Forelimb muscle (tissue), 1 donor: Measurements from ENCODE around the gene EVL. TPM values are rescaled to one million over a fixed set of nuclear protein-coding genes. Genes with fewer than 3 reads are reported as not detected.

ENCODE experiments used
- DNase-seq: peaks from one replicate; pipeline ENCODE4 v3.0.0-alpha.2; 2013; ENCODE audit warnings: low read depth
- polyA plus RNA-seq: library from polyadenylated mRNA; unstranded; fragments of 120-200 nt; gene quantifications from one replicate; pipeline ENCODE4 v1.2.1, GENCODE V29; 2013; ENCODE audit not compliant: insufficient read length

The EVL gene
- polyA plus RNA-seq, 1 donor = 59.9 TPM

DNA sequence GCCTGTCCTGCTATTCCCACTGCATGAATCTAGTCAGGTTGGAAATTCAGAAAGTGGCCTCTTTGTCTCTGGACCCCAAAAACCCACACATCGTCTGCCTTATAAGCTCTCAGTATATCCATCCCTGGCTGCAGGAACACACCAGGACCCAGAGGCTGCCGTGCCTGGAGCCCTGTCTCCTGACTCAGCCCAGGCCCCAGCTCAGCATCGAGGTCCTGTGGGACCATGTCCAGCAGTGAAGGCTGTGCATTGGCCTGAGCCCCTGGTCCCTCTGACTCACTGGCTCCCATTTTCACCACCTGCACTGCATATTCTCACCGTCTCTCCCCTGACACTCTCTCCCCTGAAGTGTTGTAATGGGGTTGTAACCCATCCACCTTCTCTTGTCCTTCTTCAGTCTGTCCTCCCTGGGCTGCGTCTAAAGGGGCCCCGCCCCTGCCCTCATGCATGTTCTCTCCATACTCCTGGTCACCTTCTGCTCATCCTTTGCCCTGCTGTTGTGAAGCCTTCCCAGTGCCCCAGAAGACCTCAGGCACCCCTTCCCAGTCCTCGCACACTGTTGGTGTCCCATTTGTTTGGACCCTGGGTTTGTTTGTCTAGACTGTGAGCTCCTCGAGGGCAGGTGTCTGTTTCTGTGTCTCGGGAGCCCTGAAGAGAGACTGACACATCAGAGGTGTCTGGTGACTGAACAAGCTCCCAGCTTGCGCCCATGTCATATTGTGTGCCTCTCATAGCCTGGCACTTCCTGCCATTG, 43.8 kb downstream of the EVL start:
- no peak for DNase-seq

DNA sequence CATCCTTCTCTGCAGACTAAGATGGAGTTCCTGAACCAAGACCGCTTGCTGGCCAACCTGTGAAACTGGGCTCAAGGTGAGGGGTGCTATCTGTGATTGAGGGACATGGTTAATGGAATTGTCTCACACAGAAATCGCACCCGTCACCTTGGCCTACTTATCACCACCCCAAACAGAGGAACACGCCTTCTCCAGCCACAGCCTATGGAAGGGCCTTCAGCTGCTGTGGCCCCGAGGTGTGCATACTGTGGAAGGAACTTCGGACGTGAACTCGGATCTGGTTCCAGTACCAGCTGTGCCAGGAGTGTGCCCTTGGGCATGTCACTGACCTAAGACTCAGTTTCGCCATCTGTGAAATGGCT, 44.4 kb downstream of the EVL start:
- DNase-seq = no peak

- no peak for DNase-seq
Observed at GRCh38 chr14:100110816-100111215, 45.6 kb downstream of the EVL start.

DNA sequence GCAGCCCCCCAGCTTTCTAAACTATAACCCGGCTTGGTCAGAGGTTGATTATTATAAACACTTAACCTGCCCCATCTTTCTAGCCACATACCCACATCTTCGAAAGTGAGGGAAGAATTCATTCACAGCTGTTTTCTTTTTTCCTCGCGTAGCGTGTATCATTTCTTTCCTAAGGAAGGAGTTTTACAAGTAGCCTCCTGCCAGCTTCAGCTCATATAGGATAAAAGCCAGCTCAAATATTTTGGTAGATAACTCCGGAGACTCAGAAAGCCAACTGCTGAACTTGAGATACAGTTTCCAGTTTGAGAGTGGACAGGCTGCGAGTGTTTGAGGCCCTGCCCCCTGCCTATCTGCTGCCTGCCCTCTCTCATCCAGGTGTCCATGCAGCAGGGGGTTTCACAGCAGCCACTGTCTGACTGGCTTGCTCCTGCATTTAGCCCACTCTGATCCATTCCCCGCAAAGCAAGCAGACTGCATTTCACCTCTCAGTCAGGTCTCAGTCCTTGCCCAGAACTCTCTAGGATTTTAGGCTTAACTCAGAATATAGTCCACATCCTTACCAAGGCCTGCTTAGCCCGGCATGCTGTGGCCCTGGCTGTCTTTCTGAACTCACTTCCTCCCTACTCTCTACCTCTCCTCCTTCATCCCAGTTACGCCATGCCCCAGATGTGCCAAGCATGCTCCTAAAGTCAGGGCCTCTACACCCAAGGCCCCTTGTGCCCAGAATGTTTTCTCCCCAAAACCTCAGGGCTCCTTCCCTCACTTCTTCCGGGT, 46.9 kb downstream of the EVL start:
- DNase-seq = no peak

DNA sequence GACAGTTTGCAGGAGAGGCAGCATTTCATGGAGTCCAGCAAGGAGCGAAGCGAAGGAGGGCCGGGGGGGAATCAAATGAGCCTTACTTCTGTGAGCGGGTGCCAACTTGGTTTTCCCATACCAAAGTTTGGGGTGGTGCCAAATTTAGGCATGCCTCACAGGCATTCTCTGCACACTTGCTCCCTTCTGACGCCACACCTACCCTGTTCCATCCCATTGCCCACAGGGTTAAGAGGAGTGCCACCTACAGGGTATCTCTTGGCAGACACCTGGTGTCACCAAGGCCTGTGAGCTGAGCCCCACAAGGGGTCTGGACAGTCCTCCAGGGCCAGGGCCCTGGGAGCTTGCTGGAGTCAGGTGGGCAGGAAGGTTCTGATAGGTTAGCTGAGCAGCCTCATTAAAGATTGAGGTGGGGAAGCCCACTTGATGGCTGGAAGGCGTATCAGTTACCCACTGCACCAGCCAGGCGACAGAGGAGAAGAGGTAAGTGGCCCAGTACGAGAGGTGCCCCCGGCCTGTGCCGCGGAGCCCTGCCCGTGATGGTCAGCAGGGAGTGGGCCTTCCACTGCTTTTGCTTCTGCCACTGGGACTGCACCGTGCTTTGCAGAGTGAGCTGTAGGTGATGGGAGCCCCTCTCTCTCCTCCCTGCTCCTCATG, 49.0 kb downstream of the EVL start:
- DNase-seq = no peak

DNA sequence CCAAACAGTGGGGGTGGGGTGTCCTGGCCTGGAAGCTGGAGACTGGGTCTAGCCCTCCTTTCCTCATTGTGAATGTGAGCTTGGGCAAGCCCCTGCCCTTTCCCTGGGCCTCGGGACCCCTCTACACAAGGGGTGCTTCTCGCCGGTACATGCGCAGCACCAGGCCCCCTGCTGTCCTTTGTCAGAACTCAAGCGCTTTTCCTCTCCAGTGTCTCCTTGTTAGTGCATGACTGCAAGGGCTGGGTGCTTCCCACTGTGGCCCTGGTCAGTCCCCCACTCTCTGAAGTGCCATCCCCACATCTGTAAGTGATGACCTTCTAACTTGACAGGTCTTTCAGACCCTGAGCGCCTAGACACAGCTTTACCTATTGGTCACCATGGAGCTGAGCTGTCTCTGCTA, 50.0 kb downstream of the EVL start:
- no peak for DNase-seq

DNA sequence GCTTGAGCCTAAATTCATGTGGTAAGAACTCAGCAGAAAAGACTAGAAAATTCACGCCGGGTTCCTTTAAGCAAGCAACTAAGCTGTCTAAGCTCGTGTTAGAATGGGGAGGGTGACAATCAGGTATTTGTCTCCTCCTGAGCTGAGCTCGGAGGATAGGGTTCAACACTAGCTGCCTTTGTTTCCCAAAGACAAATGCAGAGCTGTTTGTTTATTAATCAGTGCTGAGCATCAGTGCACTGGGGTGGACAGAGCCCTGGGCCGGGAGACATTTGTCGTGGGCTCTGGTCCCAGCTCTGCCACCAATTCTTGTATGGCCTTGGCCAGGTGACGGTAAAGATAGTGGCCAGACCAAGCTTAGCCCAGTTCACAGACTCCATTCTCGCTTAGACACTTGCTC, 50.5 kb downstream of the EVL start:
- no peak for DNase-seq

DNA sequence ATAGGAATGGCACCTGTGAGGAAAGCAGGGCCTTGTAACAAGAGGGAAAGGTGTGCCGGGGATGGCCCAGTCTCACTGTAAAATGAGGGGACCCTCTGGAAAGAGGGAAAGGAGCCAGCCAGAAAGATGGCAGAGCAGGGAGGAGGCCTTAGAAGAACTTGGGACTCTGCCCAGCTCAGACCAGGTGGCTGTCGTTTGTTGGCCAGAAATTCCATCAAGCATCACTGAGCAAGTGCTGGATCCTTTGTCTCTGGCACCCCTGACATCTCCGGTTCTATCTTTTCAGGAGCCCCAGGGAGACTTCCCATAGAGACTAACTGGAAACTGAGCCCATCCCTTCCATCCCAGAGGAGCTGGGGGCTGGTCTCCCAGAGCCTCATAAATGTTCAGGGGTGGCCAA, 50.9 kb downstream of the EVL start:
- DNase-seq = no peak

GRCh38 chr14:100117026-100117425, 51.8 kb downstream of the EVL start:
- no peak for DNase-seq

DNA sequence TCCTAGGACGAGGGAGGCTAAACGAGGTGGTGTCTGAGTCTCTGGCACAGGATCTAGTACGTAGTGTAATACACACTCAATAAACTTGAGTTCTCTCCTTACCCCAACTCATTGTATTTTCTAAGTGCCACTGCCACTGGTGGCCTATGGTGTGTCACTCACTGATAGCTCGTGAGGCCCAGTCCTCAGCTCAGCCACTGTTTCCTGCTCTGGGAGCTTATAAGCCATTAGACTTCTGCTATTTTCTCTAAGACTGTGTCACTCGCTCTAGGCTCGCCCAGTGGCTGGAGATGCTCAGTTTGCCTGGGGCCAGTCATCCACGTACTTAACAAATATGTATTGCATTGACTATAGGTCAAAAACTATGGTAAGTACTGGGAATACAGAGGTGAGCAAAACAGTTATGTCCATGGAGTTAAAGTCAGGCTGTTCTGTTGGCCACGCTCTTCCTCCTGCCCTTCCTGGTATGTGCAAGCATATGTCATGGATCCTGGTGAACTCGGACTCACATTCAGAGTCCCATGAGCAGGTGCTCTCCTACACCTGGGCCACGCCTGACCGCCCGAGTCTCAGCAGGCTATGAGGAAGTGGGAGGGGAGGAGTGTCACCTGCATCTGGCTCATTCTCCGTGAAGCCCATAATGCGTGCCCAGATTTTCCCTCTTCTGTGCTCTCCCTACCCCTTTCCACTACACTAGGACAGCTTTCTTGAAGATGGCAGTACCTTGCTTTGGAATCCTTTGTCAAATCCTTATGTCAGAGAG, 52.6 kb downstream of the EVL start:
- DNase-seq = no peak

DNA sequence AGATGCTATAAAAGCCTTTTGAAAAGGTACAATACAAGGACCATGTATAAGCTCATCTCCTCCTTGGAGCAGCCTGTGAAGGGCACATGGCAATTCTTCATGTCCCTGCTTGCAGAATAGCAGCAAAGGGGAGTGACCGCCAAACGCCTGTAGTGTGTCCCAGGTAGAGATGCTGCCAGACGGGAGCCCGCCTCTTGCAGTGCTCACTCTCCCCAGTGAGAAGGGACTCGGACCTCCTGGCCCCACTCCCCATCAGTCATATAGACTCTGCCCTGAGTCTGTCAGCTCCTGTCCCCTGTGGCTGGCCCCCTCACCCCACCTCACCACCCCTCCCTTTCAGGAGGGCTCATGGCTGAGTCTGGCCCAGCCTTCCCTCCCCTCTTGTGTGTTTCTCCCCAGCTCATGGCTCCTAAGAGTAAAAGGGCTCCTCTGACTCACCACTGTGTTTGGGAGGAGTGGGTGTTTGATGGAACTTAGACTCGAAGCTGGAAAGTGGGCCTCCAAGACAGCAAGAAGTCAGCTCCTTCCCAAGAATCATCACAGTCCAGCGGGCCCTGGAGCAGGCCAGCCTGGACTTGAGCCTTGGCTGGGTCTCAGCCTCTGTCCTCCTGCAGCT, 53.3 kb downstream of the EVL start:
- no peak for DNase-seq

DNA sequence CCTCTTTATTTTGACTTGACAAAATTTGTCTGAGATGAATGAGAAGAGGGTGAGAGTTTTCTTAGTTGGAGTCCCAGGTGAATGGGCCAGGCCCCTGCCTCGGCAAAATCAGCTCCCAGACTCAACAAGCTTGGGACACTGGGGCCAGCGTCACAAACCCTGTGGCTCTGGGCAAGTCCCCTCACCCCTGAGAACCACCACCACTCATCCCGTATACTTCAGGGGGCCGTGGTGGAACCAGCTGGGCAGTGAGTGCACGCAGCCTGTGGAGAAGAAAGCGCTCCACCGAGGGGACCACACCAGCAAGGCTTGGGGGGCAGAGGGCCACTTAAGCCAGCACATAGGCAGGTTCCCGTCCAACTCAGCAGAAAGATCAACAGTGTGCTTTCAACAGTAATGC, 54.0 kb downstream of the EVL start:
- no peak for DNase-seq

GRCh38 chr14:100120522-100121269, 55.5 kb downstream of the EVL start:
- no peak for DNase-seq

- no peak for DNase-seq
Observed at GRCh38 chr14:100121643-100122480, 56.6 kb downstream of the EVL start.

GRCh38 chr14:100122481-100123223, 57.4 kb downstream of the EVL start:
- DNase-seq = no peak

DNA sequence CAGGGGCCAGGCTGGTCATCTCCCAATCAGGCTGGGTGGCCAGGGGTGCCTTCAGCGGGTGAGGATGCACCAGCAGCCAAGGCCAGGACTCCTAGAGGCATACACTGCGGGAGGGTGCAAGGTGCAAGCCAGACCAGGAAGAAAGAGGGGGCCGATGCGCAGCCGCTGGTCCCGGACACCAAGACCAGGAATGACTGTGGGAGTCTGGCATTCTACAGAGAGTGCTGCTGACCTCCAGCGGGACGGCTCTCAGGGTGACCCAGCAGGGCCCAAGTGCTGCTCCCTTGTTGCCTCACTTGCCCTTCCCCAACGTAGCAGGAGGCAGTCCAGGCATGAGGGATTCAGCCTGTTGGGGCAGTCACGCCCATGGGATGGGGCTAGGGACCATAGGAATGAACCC, 58.4 kb downstream of the EVL start:
- no peak for DNase-seq

DNA sequence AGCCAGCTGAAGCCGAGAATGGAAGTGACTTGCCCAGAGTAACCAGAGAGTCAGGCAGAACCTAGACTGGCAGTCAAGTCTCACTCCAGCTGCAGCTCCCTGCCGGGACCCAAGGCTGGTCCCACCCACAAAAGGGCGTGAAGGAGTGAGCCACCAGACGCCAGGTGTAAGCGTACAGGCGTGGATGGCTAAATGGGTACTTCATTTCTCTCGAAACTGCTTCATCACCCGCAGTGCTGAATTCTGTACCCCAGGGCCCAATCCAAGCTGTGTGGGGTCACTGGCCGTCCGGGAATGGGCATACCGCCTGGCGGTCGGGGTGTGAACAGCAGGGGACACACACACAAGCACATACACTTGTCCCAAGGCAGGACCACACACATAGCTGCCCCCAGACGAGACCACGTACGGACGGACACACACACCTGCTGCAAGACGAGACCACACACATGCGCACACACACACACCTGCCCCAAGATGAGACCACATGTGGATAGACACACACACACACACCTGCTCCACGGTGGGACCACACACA, 59.4 kb downstream of the EVL start:
- DNase-seq = no peak

GRCh38 chr14:100126401-100126800, 61.2 kb downstream of the EVL start:
- DNase-seq = no peak

GRCh38 chr14:100127853-100128455, 62.7 kb downstream of the EVL start:
- no peak for DNase-seq
